NCI-H187 treated with DMSO at 0.1 percent for 48 hours (cell line): ENCODE measurements around the gene MTHFD1L.

ENCODE experiments used
- DNase-seq: peaks from one replicate; lab custom pipeline; 2025; lab: John Stamatoyannopoulos, UW

Gene MTHFD1L

DNA sequence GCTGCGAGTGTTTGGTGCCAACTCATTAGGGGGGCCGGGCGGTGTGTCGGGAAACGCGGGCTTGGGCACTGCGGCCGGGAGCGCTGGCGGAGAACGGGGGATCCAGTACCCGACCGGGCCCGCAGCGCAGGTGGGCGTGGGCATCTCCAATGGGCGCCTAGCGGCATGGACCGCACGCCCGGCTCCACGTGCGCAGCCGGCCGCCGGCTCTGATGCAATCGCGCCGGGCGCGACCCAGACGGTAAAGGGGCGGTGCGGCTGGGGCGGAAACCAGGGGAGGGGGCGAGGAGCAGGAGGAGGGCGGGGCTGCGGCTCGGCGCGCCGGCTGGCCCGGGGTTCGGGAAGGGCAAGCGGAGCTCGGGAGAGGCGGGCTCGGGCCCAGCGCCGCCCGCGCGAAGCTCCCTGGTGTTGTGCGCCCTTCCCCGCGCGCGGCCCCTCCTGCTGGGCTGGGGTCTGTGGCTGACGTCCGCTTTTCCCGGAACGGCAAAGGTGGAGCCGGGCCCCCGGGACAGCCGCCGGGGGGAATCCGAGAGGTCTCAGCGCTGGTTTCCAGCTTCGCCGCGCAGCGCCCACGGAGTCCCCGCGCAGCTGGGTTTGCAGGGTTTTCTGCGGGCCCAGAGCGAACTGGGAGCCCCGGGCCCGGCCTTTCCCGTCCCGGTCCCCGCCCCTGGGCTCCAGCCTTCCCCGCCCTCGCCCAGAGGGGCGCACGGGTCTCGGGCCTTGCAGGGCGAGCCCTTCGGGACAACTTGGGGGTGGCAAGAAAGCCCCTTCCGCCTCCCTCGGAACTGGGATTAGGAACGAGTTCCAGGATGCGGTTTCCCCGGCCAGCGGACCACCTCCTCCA lies 867 bp downstream of the MTHFD1L start:
- no peak for DNase-seq

DNA sequence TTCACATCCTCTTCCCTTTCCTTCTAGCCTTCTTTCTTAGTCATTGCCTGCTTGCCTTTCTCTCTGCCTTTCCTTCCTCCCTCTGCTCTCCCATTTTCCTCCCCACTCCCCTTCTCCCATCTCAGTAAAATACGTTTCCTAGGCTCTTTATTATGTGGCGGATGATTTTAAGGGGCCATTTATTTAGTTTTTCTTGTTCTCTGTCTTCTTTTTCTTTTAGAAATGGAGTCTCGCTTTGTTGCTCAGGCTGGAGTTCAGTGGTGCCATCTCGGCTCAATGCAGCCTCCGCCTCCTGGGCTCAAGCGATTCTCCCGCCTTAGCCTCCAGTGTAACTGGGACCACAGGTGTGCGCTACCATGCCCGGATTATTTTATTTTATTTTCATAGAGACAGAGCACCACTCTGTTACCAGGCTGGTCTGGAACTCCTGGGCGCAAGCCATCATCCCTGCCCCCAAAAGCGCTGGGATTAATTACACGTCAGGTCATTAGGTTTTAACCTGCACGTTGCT lies 1.5 kb downstream of the MTHFD1L start:
- DNase-seq: no peak

DNA sequence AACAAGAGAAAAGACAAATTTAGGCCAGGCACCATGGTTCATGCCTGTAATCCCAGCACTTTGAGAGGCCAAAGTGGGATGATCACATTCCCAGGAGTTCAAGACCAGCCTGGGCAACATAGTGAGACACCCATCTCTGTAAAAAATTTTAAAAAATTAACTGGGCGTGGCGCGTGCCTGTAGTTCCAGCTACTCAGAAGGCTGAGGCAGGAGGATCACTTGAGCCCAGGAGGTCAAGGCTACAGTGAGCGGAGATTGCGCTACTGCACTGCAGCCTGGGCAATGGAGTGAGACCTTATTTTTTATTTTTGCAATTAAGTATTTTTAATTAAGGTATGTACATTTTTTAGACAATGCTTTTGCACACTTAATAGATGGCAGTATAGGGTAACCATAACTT lies 3.3 kb downstream of the MTHFD1L start:
- DNase-seq: no peak

DNA sequence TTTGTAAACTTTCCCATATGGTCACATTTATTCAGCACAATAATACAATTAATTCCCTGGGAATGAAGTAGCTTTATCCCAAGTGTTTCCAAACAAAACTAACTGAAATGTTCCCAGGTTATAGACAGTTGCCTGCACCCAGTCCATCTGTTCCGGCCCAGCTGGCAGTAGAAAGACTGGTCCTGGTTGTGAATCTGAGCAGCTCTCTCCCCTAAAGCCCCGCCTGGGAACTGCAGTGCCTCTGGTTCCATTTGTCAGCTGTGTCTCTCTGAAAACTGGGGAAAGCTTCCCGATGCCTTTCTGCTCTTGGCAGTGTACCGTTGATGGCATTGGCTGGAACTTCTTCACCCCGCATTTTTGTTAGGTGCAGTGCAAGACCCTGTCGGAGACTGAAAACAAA lies 8.7 kb downstream of the MTHFD1L start:
- DNase-seq: no peak

DNA sequence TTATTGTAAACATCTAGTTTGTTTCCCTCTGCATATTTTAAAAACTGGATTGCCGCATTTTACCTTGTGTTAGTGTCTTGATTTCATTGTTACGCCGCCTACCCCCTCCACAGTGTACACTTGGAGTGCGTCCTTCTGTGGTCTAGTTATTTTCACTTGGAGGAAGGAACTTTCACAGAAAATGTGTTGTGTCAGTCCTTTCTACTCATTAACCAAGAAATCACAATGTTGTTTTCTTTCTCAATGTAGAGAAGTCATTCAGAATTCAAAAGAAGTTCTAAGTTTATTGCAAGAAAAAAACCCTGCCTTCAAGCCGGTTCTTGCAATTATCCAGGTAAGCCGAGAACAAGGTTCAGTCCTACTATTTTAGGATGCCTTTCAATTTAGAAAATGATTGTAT lies 10.3 kb downstream of the MTHFD1L start:
- DNase-seq: no peak

DNA sequence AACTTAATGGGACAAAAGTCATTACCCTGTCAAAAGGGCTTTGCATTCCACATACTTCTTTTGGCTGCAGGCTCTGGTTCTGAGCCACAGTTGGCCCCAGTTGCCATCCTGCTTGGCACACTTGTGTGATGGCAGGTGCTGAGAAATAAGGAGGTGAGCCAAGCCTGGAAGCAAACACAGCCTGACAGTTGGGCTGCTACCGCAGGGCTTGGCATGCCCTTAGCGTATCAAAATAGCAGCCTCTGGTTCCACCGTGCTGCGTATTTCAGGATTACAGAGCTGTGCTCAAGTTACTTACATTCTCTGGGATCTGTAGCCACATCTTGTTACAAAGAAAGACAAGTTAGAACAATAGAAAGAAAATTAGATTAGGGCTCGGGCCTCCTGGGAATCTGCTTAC lies 11.1 kb downstream of the MTHFD1L start:
- no peak for DNase-seq

DNA sequence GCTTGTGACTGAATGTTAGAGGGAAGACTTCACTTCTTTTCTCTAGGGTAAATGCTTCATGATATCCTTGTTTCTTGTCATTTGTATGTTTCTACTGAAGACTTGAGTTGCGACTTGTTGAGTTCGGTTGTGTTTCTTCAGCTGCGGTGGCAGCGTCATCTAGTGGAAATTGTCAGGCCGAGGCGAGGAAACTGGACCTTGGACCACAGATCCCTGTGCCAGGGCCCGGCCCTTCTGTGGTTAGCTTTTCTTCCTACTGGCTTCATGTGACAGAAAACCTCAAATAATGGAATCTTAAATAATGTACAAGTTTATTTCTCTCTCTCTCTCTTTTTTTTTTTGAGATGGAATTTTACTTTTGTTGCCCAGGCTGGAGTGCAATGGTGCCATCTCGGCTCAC lies 12.4 kb downstream of the MTHFD1L start:
- no peak for DNase-seq

DNA sequence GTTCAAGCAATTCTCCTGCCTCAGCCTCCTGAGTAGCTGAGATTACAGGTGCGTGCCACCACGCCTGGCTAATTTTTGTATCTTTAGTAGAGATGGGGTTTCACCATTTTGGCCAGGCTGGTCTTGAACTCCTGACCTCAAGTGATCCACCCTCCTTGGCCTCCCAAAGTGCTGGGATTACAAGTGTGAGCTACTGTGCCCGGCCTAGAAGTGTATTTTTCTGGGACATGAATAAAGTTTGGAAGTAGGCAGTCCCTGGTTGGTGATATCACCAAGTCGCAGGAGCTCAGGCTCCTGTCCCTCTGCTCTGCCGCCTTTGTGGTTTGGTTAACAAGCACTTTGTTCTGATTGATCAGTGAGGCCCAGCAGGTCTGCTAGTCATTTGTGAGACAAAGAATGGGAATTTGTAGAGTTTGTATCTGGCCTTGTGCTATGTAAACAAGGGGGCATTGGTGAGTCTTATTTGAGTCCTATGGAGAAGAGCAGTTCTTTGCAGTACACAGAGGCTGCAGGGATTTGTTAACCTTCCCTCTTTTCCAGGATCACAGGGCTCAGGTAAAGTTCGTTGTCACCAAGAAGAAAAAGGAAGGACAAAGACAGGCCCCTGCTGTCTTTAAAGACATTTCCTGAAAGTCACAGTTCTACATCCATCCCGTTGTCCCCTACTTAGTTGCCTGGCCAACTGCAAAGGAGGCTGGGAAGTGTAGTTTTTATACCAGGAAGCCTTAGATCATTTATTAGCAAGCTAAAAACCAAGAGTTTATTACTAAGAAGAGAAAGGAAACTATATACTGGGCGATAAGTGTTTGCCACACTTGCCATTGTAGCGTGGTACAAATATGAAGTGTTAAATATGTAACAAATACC lies 13.1 kb downstream of the MTHFD1L start:
- no peak for DNase-seq

DNA sequence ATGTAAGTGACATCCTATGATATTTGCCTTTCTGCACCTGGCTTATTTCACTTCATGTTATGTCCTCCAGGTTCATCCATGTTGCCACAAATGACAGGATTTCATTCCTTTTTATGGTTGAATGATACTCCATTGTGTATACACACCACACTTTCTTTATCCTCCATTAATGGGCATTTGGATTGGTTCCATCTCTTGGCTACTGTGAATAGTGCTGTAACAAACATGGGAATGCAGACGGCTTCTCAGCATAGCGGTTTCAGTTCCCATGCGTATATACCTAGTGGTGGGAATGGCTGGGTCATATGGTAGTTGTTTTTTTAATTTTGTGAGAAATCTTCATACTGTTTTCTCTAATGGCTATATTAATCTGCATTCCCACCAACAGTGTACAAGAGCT lies 14.8 kb downstream of the MTHFD1L start:
- DNase-seq: no peak

DNA sequence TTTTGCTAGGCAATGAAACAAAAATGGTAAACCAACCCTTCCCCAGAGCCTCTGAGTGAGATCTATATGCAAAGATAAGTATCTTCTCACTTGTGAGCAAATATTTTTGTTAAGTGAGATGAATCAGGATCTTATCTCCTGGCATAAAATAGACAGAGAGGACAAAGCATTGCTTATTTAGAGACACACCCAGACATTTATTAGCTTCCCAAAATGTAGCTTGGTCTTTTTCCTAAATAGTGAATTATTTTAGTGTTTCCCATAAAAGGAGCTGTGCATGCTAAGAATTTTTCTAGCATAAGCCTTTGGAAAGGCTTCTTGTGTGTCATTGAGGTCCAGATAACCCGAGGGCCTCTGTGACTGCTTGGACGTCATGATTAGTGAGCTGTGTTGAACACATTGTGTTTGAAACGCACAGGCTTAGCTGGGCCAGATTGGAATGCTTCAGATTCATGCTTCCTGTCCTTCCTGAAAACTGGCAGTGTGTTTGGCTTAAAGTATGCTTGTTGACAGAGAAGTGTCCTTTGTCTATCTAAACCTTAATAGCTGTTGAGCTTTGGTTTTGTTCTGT lies 16.5 kb downstream of the MTHFD1L start:
- no peak for DNase-seq

DNA sequence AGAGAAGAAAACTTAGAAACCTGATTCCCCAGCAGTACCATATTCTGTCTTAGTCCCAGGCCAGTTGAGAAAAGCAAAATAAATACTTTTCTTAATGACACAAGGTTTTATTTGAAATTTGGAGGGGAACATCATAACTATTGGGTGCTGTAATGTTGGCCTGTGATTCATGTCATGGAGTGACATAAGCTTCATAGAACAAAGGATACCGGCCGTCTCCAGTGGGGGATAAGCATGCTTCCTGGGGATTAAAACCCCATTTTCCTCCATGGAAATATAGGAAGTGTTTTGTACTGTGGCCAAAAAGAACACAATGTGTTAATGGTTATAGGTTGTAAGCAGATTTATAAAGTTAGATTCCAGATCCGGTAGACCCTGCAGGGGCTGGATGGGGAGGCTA lies 18.0 kb downstream of the MTHFD1L start:
- DNase-seq: no peak

DNA sequence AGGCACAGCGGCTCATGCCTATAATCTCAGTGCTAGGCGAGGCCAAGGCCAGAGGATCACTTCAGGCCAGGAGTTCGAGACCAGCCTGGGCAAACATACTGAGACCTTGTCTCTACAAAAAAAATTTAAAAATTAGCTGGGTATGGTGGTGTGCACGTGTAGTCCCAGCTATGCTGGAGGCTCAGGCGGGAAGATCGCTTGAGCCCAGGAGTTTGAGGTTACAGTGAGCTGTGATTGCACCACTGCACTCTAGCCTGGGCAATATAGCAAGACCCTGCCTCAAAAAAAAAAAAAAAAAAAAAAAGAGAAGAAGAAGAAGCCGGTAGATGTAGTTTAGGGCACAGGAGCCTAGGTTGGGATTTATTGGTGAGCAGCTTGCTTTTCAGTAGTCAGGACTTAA lies 20.7 kb downstream of the MTHFD1L start:
- DNase-seq: no peak

DNA sequence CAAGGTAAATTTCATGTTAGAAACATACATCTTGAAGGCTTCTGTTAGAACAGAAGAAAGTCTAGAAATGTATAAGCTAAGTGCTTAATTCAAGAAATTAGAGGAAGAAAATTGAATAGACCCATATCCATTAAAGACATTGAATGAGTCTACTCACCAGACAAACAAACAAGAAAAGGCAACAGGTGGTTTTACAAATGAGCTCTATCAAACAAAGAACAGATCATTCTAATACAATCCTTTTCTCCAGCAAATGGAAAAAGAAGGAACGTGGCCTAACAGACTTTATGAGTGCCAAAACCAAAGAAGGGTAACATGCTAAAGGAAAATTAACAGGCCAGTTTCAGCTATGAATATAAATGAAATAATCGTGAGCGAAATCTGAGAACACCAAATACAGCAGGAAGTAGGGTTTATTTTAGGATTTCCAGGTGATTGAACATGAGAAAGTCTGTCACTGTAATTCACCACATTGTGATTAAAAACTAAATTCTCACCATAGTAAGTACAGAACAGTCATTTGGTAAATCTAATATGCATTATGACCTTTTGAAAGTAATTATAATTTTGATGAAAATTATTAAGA lies 22.6 kb downstream of the MTHFD1L start:
- DNase-seq: no peak

DNA sequence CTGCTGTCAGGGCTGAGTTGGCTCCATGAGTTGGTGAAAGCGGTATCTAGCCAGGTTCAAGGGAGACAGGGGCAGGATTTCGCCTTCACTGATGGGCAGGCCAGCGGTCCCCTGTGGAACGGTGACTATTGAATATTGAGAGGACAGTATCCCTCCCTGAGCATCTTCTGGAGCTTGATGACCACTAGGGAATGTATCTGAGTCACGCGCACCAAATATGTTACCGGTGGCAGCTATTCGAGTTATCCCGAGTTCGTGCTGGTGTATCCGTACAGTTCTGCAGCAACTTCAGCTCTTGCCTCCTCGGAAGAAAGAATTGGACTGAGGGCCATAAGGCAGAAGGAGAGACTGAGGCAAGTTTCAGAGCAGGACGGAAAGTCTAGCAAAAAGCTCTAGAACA lies 24.8 kb downstream of the MTHFD1L start:
- no peak for DNase-seq

DNA sequence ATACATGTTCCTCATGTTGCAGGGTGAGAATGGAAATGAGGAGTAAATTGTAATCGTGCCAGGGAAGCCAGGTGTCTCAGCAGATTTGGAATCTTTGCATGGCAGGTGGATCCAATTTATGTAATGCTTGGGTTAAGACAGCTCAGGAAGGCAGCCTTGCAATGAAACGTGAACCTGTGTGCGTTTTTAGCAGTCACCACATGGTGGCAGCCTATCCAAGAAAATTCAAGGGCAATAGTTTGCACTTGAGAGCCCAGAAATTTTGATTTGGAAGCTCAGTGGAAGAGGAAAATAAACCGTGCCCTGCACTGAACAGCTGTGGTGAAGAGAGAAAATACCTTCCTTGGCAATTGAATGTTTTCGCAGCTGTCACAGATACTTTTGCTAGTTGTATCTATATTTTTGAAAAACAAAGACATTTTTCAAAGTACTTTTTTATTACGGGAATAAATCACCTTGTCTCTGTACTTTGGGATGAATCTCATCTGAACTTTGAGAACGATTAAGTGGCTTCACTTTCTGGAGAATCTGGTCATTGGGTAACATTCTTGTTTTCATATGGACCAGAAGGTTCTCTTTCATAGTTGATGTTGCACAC lies 26.5 kb downstream of the MTHFD1L start:
- DNase-seq: no peak

DNA sequence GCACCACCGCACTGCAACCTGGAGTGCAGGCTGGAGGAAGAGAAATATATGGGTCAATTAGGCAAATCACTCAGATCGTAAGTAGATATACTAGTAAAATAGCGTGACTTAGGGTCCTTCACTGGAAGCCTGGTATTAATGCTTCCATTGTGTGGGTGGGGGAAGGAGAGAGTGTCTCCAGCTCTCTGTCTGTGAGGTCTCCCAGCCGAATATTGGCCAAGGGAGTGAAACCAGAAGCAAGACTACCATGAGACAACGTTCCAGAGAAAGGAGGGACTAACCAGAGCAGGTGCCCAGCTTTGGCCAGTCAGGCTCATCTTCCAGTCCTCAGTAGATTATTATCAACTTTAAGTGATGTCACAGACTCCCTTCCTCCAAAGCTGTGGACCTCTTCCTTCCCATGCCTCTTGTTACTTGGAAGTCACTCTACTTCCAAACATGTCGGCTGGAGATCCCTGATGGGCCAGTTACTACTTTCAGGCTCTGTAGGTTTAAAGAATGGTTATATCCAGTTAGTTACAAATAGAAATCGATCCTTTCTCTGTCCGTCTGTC lies 28.8 kb downstream of the MTHFD1L start:
- no peak for DNase-seq

DNA sequence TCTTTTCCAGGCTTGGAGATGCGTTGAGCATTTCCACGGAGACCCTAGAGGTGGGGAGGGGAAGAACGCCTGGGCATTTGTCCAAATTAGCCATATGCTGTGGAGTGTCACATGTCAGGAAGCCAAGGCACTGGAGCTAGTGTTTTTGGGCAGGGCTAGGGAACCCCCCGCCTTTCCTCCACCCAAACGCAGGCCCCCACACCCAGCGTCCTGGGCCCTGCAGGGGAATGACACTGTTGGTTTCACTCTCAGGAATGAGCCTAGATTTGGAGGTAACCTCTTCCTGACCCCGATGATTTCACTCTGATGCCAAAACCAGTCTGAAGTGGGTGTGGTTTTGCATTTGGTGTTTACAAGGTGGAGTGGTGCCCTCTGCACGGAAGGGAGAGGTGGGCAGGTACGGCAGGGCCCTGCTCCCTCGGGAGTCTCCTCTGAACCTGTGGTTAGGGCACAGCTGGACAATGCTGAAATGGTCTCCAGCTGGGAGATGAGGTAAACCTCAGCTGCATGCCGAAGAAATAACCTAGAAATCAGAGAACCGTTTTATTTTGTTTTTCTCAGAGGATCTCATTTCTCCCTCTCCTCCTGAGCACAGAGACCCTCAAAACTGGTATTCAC lies 29.5 kb downstream of the MTHFD1L start:
- DNase-seq: no peak

DNA sequence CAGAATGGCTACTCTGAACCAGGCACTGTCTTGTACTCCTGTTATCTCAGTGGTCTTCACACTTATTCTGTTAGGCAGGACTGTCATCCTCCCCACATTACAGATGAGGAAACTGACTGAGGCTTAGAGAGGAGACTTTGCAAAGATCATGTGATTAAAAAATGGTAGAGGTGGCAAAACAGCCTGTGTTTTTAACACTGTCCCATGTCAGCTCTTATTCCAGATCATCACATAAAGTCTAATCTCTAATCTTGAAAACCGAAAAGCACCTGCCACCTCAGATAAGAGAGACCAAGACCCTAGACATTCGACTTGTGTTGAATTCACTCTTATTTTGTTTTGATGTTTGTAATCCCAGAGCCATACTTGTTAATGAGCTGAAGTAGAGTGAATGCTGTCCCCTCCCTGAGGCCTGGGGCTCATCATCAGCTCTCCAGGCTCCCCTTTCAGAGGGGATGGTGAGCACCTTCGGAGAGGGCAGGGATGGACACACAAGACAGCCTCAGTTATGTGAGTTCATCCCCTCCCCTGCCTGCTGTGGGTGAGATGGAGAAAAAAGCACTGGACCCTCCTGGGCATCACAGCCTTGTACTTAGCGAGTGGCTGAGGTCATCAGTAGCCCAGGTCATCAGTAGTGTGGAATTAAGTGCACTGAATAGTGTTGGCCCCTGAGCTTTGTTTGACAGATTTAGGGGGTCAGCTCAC lies 30.6 kb downstream of the MTHFD1L start:
- no peak for DNase-seq

DNA sequence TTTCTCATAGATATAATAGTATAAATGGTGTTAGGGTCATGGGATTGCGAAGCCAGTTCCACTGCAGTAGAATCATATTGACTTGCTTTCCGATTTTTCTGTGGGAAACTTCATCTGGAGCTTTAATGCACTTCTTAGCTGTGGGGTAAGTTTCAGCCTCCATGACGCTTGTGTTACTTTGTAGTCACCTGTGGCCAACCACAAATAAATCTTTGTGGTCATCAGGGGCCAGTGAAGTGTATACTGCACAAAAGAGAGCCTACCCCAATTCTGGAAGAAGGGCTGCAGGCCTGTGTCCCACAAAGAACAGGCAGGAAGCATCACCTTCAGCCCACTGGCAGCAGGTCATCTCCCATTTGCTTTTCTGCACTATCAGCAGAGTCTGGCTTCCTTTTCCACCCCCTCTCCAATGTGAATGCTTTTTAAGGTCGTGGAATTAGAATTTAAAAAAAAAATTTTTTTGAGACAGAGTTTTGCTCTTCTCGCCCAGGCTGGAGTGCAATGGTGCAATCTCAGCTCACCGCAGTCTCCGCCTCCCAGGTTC lies 32.0 kb downstream of the MTHFD1L start:
- DNase-seq: no peak
